Suprapubic skin (tissue), 4 donors: ENCODE data around the gene CTSO. TPM values are rescaled to one million over a fixed set of nuclear protein-coding genes. Genes with fewer than 3 reads are reported as not detected.

Experiments
- DNase-seq, 2 donors: peaks; one replicate each; pipeline ENCODE4 v3.0.0-alpha.2; 2019; ENCODE audit warnings: low spot score in 2 of 2
- H3K27ac ChIP-seq: fragments of 200-600 bp; sonication (generic); one replicate; pipeline ENCODE4 v1.5.1; 2019
- H3K27me3 ChIP-seq: fragments of 200-600 bp; sonication (generic); one replicate; pipeline ENCODE4 v1.5.1; 2019
- H3K36me3 ChIP-seq: fragments of 200-600 bp; sonication (generic); one replicate; pipeline ENCODE4 v1.5.1; 2019
- H3K4me1 ChIP-seq: fragments of 200-600 bp; sonication (generic); one replicate; pipeline ENCODE4 v1.5.1; 2019
- H3K4me3 ChIP-seq: fragments of 200-600 bp; sonication (generic); one replicate; pipeline ENCODE4 v1.5.1; 2019; ENCODE audit warnings: mild to moderate bottlenecking
- H3K9me3 ChIP-seq: fragments of 200-600 bp; sonication (generic); one replicate; pipeline ENCODE4 v1.5.1; 2019
- EP300 ChIP-seq: sonication (generic); formaldehyde crosslinking; IDR thresholded peaks from one replicate; pipeline ENCODE4 v1.6.1; 2017; ENCODE audit warnings: antibody characterized with exemption
- POLR2A ChIP-seq, 2 donors: fragments of 450-650 bp; IDR thresholded peaks; one replicate each; pipeline ENCODE4 v1.6.1; 2017; ENCODE audit warnings: antibody characterized with exemption in 2 of 2, mild to moderate bottlenecking in 2 of 2, moderate library complexity in 2 of 2
- POLR2AphosphoS5 ChIP-seq, 3 donors: sonication (generic); formaldehyde crosslinking; IDR thresholded peaks; one replicate each; pipeline ENCODE4 v1.6.1; 2017; ENCODE audit warnings: antibody characterized with exemption in 3 of 3
- WGBS: methylation state at CpG from one replicate; pipeline ENCODE4 v1.1.5; 2018; 5-methylcytosine and 5-hydroxymethylcytosine counted together
- total RNA-seq, 4 donors: library from RNA; depleted of rRNA; stranded (reverse); fragments of >200 nt; gene quantifications; one replicate each; pipeline ENCODE4 v1.1.0, GENCODE V29; 2016
- TF ChIP-seq, protein P1 (sequence below), 2 donors: fragments of 200-600 bp in 1 of 2; fragments of 450-650 bp in 1 of 2; sonication (generic) in 1 of 2; IDR thresholded peaks; one replicate each; pipeline ENCODE4 v1.5.1; 2016 to 2019; ENCODE audit warnings: antibody characterized with exemption in 2 of 2, mild to moderate bottlenecking in 1 of 2, moderate library complexity in 1 of 2

CTSO gene
- total RNA-seq, 4 donors from 2014 or later, result 5.7 to 8.0 (median 7.6) TPM

DNA sequence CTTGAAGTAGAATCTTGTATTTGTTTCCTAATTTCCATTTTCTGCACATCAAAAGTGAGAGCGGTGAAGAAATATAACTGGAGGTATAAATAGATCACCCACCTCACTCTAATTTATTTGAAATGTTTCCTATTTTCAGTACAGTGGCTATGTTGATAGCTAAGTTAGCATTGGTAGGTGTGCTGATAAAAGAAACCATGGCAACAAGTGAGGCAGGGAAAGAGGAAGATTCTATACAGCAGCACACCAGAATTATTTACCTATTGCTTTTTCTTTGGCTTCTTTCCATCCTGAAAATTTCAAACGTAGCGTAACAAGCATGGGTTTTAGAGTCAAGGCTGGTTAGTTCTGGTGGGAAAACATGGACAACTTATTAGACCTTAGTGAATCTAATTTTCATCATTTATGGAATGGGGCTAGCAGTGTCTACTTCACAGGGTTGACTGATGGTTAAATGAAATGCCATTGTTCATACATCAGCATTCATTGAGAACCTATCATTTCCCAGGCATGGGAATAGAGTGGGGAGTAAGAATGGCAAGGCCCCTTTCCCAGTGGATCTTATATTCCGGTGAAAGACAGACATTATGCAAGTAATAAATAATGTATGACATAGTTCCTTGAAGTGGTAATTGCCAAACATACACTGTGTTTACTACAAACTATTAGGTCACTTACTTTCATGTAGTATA, 30.6 kb upstream of the CTSO start:
- Histone ChIP-seq H3K9me3 (no peaks in the 10 kb centered on the region), H3K36me3 (no peaks in the 10 kb centered on the region), H3K27ac (no peak overlapping the region), H3K4me3 (no peak overlapping the region), H3K4me1 (no peaks in the 10 kb centered on the region), H3K27me3 (no peaks in the 10 kb centered on the region)
- TF ChIP-seq POLR2AphosphoS5 (IDR thresholded peaks at IDR 0.05) (no peak), EP300 (no peak), POLR2A (IDR thresholded peaks at IDR 0.05) (no peak)
- TF ChIP-seq, protein P1, sequence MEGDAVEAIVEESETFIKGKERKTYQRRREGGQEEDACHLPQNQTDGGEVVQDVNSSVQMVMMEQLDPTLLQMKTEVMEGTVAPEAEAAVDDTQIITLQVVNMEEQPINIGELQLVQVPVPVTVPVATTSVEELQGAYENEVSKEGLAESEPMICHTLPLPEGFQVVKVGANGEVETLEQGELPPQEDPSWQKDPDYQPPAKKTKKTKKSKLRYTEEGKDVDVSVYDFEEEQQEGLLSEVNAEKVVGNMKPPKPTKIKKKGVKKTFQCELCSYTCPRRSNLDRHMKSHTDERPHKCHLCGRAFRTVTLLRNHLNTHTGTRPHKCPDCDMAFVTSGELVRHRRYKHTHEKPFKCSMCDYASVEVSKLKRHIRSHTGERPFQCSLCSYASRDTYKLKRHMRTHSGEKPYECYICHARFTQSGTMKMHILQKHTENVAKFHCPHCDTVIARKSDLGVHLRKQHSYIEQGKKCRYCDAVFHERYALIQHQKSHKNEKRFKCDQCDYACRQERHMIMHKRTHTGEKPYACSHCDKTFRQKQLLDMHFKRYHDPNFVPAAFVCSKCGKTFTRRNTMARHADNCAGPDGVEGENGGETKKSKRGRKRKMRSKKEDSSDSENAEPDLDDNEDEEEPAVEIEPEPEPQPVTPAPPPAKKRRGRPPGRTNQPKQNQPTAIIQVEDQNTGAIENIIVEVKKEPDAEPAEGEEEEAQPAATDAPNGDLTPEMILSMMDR (IDR thresholded peaks at IDR 0.05), result no peak
- no peak for DNase-seq
- 64% methylated on average over 4 of the region's 4 CpGs for WGBS

DNA sequence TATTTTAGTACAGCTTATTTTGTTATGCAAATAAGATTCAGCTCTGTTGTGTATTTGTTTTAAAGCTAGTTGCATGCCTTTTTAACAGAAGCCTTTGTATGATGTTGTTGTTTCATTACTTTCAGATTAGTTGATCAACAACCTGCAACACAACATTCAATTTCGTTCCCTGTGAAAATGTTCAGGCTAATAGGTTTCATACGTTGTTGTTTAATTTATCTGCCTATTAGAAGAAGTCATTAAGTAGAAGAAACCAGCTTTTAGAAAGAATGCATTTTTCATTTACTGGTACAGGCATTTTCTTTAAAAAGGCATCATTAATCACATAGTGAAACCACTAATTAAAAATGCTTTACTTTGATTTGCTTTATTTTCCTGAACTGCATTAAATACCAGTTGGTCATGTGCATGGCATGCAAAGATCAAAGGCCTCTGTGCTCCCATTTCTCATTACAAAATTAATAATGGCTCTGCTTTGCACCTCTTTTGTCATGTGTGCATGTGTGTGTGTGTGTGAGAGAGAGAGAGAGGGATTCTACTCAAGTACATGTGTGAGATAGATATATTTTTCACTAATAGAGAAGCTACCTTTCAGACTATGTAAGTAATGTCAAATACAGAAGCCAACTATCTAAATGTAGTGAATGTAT, 29.2 kb upstream of the CTSO start:
- TF ChIP-seq POLR2A (IDR thresholded peaks at IDR 0.05), result no peak
- no peak for TF ChIP-seq POLR2AphosphoS5 (IDR thresholded peaks at IDR 0.05)
- TF ChIP-seq, protein P1 (IDR thresholded peaks at IDR 0.05), result no peak
- Histone ChIP-seq H3K27ac (no peak overlapping the region), H3K9me3 (no peaks in the 10 kb centered on the region), H3K36me3 (no peaks in the 10 kb centered on the region), H3K4me3 (no peak overlapping the region), H3K4me1 (no peaks in the 10 kb centered on the region), H3K27me3 (no peaks in the 10 kb centered on the region)
- DNase-seq, result no peak
- WGBS, result 66% methylated on average over 2 of the region's 2 CpGs

DNA sequence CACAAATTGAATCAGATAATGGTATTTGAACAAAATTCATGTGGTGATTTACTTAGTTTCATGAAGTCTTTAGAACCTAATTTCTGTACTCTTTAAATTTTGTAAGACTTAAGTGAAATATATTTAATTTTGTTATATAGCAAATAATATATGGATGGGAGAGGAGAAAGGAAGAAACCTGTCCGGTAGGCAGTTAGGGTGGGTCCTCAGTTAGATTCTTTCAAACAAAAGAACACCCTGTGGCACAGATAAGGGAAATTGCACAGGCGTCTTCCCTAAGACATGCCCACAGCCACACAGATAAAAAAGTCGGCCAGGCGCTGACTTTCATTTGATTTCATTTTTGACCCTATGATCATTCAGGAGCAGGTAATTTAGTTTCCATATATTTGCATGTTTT, 25.1 kb upstream of the CTSO start:
- Histone ChIP-seq H3K4me1 (peaks cover 5% of the 10 kb centered on the region), H3K4me3 (no peak overlapping the region), H3K27ac (no peak overlapping the region), H3K9me3 (no peaks in the 10 kb centered on the region), H3K36me3 (no peaks in the 10 kb centered on the region), H3K27me3 (no peaks in the 10 kb centered on the region)
- TF ChIP-seq EP300 (no peak), POLR2A (IDR thresholded peaks at IDR 0.05) (no peak), POLR2AphosphoS5 (IDR thresholded peaks at IDR 0.05) (no peak)
- no peak for DNase-seq
- WGBS, result 96% methylated on average over 4 of the region's 4 CpGs

DNA sequence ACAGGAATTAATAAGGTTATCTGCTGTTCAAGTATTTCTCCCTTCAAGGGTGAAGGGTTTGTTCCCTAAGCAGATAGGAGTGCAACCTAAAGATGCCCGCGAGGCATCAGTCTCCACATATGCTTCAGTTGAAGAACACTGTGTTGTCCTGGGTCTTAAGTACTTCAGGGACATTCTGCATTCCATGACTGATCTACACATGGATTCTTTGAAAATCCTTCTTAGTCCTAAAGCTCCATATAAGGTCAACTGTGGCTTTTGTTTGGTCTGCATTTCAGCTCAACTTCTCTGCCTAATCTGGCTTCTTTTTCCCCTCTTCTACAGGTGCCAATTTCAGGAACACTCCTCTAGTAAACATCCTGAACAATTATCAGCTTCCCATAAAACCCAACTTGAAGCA, 21.8 kb upstream of the CTSO start:
- 79% methylated on average over 2 of the region's 2 CpGs for WGBS
- H3K4me3 ChIP-seq, result no peak overlapping the region

DNA sequence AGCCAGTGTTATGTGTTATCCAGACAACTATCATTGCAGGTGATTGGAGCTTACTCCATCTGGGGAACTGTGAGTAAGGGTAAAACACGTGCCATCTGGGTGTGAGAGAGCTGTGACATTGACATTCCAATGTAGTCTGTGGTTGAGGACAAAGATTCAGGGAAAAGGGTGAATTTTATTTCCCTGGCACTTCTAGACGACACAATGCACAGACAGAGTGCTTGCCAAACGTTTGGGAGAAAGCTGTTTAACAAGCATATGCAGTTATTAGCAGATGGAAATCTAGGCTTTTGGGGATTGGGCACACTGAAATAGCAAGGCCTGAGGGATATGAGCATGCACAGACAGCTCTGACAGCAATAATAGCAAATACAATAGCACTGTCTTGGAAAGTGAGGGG, 21.3 kb upstream of the CTSO start:
- Histone ChIP-seq H3K4me3 (no peak overlapping the region), H3K27ac (no peak overlapping the region), H3K36me3 (no peaks in the 10 kb centered on the region), H3K9me3 (no peaks in the 10 kb centered on the region), H3K4me1 (peaks cover 9% of the 10 kb centered on the region), H3K27me3 (no peaks in the 10 kb centered on the region)
- DNase-seq, result no peak
- WGBS, result 13% methylated on average over 3 of the region's 3 CpGs
- no peak for TF ChIP-seq POLR2A (IDR thresholded peaks at IDR 0.05)
- TF ChIP-seq, protein P1 (IDR thresholded peaks at IDR 0.05), result no peak
- no peak for TF ChIP-seq POLR2AphosphoS5 (IDR thresholded peaks at IDR 0.05)
- no peak for TF ChIP-seq EP300

More for the DNA sequence above, 21.8 kb upstream of the CTSO start:
- no peak for DNase-seq
- Histone ChIP-seq H3K27me3 (no peaks in the 10 kb centered on the region), H3K36me3 (no peaks in the 10 kb centered on the region), H3K27ac (no peak overlapping the region), H3K9me3 (no peaks in the 10 kb centered on the region), H3K4me1 (peaks cover 9% of the 10 kb centered on the region)
- TF ChIP-seq EP300, result no peak
- no peak for TF ChIP-seq POLR2A (IDR thresholded peaks at IDR 0.05)
- TF ChIP-seq POLR2AphosphoS5 (IDR thresholded peaks at IDR 0.05), result no peak
- TF ChIP-seq, protein P1 (IDR thresholded peaks at IDR 0.05), result no peak
